Uterus (tissue), 2 donors: ENCODE results near the gene DKKL1.

ENCODE experiments used
- POLR2A ChIP-seq, 2 donors: fragments of 450-650 bp; IDR thresholded peaks; one replicate each; pipeline ENCODE4 v1.6.1; 2016; ENCODE audit warnings: antibody characterized with exemption in 2 of 2, mild to moderate bottlenecking in 1 of 2, moderate library complexity in 1 of 2
- TF ChIP-seq, protein P1 (sequence below), 4 experiments: fragments of 200-600 bp in 2 of 4; fragments of 450-650 bp in 2 of 4; sonication (generic) in 2 of 4; IDR thresholded peaks; one replicate each; pipeline ENCODE4 v1.5.1; 2016 to 2019; ENCODE audit warnings: antibody characterized with exemption in 4 of 4, mild to moderate bottlenecking in 2 of 4, moderate library complexity in 1 of 4

- TF ChIP-seq POLR2A (IDR thresholded peaks at IDR 0.05) = no peak
- TF ChIP-seq, protein P1, sequence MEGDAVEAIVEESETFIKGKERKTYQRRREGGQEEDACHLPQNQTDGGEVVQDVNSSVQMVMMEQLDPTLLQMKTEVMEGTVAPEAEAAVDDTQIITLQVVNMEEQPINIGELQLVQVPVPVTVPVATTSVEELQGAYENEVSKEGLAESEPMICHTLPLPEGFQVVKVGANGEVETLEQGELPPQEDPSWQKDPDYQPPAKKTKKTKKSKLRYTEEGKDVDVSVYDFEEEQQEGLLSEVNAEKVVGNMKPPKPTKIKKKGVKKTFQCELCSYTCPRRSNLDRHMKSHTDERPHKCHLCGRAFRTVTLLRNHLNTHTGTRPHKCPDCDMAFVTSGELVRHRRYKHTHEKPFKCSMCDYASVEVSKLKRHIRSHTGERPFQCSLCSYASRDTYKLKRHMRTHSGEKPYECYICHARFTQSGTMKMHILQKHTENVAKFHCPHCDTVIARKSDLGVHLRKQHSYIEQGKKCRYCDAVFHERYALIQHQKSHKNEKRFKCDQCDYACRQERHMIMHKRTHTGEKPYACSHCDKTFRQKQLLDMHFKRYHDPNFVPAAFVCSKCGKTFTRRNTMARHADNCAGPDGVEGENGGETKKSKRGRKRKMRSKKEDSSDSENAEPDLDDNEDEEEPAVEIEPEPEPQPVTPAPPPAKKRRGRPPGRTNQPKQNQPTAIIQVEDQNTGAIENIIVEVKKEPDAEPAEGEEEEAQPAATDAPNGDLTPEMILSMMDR (IDR thresholded peaks at IDR 0.05) = no peak
These were observed 26.7 kb downstream of the DKKL1 start for GRCh38 chr19:49390131-49390928.
